ENCODE results near the gene MAP7D2. TPM values are rescaled to one million over a fixed set of nuclear protein-coding genes. Genes with fewer than 3 reads are reported as not detected.

MAP7D2 gene
- total and polyA plus RNA-seq, 9 of the 15 experiments (the other 6 are each of a cell fraction or from before 2014, with no cell fraction given) = 0.01 to 0.04 (median 0.03) TPM; not detected in 4

GRCh38 chrX:20141281-20142220, 24.8 kb upstream of the MAP7D2 start, which contains the start of gene EIF1AX (continued):
- TF ChIP-seq KLF16 (IDR thresholded peaks at IDR 0.05) = peak; percentile 53; the same call in 1 of the 2 replicates
- TF ChIP-seq MXI1 (IDR thresholded peaks at IDR 0.05; ENCODE audit: low read depth, low read length) = no peak
- no peak for TF ChIP-seq CC2D1A (IDR thresholded peaks at IDR 0.05)
- TF ChIP-seq YBX1 (IDR thresholded peaks at IDR 0.05) = no peak
- TF ChIP-seq, protein P1, sequence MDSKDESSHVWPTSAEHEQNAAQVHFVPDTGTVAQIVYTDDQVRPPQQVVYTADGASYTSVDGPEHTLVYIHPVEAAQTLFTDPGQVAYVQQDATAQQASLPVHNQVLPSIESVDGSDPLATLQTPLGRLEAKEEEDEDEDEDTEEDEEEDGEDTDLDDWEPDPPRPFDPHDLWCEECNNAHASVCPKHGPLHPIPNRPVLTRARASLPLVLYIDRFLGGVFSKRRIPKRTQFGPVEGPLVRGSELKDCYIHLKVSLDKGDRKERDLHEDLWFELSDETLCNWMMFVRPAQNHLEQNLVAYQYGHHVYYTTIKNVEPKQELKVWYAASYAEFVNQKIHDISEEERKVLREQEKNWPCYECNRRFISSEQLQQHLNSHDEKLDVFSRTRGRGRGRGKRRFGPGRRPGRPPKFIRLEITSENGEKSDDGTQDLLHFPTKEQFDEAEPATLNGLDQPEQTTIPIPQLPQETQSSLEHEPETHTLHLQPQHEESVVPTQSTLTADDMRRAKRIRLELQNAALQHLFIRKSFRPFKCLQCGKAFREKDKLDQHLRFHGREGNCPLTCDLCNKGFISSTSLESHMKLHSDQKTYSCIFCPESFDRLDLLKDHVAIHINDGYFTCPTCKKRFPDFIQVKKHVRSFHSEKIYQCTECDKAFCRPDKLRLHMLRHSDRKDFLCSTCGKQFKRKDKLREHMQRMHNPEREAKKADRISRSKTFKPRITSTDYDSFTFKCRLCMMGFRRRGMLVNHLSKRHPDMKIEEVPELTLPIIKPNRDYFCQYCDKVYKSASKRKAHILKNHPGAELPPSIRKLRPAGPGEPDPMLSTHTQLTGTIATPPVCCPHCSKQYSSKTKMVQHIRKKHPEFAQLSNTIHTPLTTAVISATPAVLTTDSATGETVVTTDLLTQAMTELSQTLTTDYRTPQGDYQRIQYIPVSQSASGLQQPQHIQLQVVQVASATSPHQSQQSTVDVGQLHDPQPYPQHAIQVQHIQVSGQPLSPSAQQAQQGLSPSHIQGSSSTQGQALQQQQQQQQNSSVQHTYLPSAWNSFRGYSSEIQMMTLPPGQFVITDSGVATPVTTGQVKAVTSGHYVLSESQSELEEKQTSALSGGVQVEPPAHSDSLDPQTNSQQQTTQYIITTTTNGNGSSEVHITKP (IDR thresholded peaks at IDR 0.05; ENCODE audit: partially characterized antibody) = peak; percentile 10
- no peak for TF ChIP-seq BCLAF1 (IDR thresholded peaks at IDR 0.05; ENCODE audit: borderline replicate concordance in 1 of 2, control insufficient read depth in 1 of 2, low read depth in 2 of 2, low read length in 1 of 2)
- TF ChIP-seq YY1 (IDR thresholded peaks at IDR 0.05; ENCODE audit: borderline replicate concordance in 1 of 3, control insufficient read depth in 1 of 3, extremely low read depth in 1 of 3, insufficient read depth in 3 of 3, insufficient read length in 1 of 3, insufficient replicate concordance in 2 of 3, low read depth in 1 of 3, low read length in 2 of 3) = peak; percentile 58 to 89 (median 82)
- TF ChIP-seq, protein P2, sequence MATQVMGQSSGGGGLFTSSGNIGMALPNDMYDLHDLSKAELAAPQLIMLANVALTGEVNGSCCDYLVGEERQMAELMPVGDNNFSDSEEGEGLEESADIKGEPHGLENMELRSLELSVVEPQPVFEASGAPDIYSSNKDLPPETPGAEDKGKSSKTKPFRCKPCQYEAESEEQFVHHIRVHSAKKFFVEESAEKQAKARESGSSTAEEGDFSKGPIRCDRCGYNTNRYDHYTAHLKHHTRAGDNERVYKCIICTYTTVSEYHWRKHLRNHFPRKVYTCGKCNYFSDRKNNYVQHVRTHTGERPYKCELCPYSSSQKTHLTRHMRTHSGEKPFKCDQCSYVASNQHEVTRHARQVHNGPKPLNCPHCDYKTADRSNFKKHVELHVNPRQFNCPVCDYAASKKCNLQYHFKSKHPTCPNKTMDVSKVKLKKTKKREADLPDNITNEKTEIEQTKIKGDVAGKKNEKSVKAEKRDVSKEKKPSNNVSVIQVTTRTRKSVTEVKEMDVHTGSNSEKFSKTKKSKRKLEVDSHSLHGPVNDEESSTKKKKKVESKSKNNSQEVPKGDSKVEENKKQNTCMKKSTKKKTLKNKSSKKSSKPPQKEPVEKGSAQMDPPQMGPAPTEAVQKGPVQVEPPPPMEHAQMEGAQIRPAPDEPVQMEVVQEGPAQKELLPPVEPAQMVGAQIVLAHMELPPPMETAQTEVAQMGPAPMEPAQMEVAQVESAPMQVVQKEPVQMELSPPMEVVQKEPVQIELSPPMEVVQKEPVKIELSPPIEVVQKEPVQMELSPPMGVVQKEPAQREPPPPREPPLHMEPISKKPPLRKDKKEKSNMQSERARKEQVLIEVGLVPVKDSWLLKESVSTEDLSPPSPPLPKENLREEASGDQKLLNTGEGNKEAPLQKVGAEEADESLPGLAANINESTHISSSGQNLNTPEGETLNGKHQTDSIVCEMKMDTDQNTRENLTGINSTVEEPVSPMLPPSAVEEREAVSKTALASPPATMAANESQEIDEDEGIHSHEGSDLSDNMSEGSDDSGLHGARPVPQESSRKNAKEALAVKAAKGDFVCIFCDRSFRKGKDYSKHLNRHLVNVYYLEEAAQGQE (IDR thresholded peaks at IDR 0.05; ENCODE audit: borderline replicate concordance) = peak; percentile 94
- TF ChIP-seq, protein P2 (CRISPR knock-in tag; IDR thresholded peaks at IDR 0.05; ENCODE audit: low read depth) = no peak
- peak; percentile 95 for TF ChIP-seq POLR2H (tag; IDR thresholded peaks at IDR 0.05; ENCODE audit: low read depth)
